Fibroblast of villous mesenchyme (primary cell): Measurements from ENCODE around the gene KRT13. TPM values are rescaled to one million over a fixed set of nuclear protein-coding genes. Genes with fewer than 3 reads are reported as not detected.

Experiments used
- DNase-seq: peaks from one replicate; pipeline ENCODE4 v3.0.0-alpha.2; 2010; ENCODE audit warnings: low read depth
- H3K4me3 ChIP-seq: 2 replicates; pipeline ENCODE4 v1.5.1; 2011; ENCODE audit warnings: low read depth, mild to moderate bottlenecking, low read length
- total RNA-seq: library from RNA; depleted of rRNA; stranded (reverse); fragments of >200 nt; gene quantifications from 2 replicates; pipeline ENCODE4 v1.2.3, GENCODE V29; 2012
- TF ChIP-seq, protein P1 (sequence below): IDR thresholded peaks from 2 replicates; pipeline ENCODE4 v1.5.1; 2012; ENCODE audit warnings: low read depth, mild to moderate bottlenecking, low read length; ENCODE audit not compliant: insufficient read depth

The KRT13 gene
- total RNA-seq, 1 donor: not detected

DNA sequence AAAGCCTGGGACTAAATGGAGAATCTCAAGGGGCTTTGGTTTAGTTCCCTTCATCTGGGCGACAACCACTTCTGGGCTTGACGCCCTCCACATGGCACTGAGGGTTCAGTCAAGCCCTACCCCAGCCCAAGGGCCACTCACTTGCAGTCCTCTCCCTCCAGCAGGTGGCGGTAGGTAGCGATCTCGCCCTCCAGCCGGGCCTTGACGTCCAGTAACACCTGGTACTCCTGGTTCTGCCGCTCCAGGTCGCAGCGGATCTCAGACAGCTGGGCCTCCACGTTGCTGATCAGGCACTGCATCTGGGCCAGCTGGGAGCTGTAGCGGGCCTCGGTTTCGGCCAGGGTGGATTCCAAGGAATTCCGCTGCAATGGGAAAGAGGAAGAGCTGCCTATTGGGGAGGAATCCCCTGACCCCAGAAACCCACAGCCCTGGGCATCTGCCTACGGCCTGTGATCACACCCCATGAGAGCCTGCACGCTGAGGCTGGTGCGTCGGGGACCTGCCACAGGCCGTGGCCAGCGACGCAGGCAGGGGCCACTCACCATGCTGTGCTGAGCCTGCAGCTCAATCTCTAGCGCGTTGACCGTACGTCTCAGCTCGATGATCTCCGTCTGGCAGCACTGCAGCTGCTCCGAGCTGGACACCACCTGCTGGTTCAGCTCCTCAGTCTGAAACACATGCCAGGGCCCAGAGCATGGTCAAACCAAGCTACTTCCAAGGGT, 18.4 kb downstream of the KRT13 start:
- TF ChIP-seq, protein P1, sequence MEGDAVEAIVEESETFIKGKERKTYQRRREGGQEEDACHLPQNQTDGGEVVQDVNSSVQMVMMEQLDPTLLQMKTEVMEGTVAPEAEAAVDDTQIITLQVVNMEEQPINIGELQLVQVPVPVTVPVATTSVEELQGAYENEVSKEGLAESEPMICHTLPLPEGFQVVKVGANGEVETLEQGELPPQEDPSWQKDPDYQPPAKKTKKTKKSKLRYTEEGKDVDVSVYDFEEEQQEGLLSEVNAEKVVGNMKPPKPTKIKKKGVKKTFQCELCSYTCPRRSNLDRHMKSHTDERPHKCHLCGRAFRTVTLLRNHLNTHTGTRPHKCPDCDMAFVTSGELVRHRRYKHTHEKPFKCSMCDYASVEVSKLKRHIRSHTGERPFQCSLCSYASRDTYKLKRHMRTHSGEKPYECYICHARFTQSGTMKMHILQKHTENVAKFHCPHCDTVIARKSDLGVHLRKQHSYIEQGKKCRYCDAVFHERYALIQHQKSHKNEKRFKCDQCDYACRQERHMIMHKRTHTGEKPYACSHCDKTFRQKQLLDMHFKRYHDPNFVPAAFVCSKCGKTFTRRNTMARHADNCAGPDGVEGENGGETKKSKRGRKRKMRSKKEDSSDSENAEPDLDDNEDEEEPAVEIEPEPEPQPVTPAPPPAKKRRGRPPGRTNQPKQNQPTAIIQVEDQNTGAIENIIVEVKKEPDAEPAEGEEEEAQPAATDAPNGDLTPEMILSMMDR: peak; percentile 46
- H3K4me3 ChIP-seq: no peak overlapping the region
- no peak for DNase-seq

DNA sequence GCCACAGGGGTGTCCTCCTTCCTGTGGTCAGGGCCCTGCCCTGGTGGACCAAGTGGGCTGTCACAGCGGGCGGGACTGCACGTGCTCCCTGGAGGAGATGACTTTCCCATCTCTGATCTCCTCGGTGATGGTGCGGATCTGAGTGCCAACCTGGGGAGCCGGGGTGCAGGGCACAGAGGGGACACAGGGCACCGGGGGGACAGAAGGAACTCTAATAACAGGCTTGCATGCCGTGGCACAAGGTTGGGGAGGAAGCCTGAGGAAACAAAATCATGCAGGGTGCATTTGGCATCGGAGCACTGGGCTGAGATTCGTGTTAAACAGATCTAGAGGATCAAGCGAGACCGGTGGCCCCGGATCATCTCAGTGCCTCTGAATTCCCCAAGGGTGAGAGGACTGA, 19.1 kb downstream of the KRT13 start:
- TF ChIP-seq, protein P1: no peak
- no peak overlapping the region for H3K4me3 ChIP-seq
- DNase-seq: no peak

DNA sequence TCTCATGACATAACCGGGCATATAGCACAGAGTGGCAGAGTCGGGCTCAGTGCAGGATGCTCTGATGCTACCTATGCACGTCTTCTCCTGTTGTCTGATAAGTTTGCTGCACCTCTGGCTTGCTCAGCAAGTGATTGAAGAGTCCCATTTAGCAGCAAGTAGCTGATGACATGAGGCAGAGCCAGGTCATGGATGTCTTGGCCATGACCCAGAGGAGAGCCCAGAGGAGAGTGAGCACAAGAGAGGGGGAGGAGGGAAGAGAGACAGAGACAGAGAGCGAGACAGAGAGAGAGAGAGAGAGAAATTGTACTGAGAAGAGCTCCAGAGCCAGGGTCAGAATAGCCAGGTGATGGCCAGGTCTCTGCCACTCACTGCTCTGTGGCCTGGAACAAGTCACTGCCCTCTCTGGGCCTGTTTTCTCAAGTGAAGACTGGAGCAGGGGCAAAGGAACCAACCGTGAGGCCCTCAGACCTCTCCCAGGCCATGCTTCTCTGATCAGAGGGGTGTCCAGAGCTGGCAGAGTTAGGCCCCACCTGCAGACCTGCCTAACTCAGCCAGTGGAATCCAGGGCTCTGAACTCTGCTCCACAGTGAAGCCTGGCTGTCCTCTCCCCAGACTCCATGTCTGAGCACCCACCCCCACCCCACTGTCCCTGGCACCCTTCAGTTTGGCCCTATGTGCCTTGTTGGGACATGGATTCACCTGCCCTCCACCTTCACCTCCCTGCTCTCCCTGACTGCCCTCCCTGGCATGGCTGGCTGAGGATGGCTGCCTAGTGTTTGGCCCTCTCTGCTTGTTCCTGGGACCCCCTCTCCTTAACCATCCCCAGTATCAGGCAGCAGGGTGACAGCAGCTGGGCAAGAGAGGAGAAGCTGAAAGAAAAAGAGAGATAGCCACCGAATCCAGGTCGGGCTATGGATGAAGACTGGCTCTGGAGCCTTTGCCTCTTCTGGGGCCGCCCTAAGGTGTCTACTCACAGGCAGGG, 20.2 kb downstream of the KRT13 start:
- no peak overlapping the region for H3K4me3 ChIP-seq
- TF ChIP-seq, protein P1: no peak
- no peak for DNase-seq

DNA sequence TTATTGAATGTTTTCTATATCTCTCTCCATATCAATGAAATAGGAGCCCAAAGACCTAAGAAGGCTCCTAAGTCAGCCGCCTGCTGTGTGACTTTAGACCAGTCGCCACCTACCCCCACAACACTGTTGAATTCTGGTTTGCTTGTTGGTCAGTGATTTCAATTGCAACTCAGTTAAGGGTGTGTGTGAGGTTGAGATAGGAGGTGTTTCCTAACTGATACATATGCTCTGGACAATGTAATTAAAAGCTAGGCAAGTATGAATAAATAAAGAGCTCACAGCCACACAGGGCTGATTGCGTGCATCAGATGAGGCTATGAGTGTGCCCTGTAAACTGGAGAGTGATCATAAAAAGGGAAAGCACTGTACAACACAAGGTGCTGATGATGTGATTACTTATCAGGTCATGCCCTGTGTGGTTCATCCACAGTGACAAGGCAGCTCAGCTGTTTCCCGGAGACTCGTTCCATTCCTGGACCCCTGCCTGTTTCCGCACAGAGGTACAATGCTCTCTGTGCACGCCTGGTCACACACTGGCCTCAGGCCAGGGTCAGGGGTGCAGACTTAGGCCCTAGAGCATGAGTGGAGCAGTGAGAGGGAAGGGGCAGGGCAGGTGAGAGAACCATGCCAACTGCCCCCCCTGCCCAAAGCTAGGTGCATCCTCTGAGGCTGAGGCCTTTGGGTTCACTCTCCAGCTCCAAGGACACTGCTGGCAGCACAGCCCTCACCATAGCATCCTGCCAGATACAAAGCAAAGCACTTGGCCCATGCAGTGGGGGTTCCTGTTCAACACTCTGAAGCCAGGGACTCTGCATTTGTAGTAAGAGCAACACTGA, 21.2 kb downstream of the KRT13 start:
- peak; percentile 74 for DNase-seq
- no peak overlapping the region for H3K4me3 ChIP-seq
- TF ChIP-seq, protein P1: no peak

DNA sequence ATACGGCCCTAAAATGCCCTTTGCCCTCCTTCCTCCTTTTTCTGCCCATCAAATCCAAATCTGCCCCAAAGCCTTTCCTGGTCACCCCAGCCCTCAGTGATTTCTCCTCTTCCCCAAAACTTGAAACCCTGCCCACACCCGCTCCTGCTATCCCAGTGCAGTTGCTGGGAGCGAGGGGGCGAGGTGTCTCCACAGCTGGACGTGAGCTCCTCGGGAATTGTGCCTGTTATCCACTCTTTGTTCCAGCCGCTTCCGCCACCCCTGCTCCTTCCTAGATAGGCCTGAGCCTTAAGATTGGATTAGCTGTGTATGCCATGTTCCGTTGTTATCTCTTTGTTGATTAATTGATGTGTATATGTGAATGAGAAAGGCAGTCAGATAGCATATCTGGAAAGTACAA, 21.9 kb downstream of the KRT13 start:
- H3K4me3 ChIP-seq: no peak overlapping the region
- peak; percentile 25 for DNase-seq
- TF ChIP-seq, protein P1: no peak

DNA sequence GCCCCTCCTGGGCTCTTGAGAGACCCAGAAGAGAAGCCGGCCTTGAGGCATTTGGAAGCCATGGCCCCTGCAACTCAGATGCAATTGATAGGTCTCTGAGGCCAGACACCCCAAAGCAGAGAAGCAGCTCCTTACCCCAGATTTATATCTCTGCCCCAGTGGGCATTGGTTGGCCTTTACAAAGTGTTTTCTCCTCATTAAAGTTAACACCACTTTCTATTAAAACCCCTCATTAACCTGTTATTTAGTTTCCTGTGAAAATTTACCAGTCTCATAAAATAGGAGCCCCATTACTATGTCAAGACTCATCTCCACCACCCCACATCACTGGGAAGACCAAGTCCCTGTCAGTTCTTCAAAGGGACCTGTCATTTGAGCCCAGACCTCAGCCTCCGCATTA, 24.4 kb downstream of the KRT13 start, which contains the start of gene KRT35:
TSS of gene KRT35 (minus strand) at position 116 of the 400 bp plus-strand sequence. CDS start at position 62, 54 bp downstream.
- TF ChIP-seq, protein P1: no peak
- DNase-seq: no peak
- H3K4me3 ChIP-seq: no peak within 1 kb of the TSS
